Smooth muscle cell (in vitro differentiated cells): ENCODE data around the gene KIF16B. TPM values are rescaled to one million over a fixed set of nuclear protein-coding genes. Genes with fewer than 3 reads are reported as not detected.

Experiments used
- DNase-seq: peaks from one replicate; lab custom pipeline; 2025; ENCODE audit not compliant: unreplicated experiment; lab: John Stamatoyannopoulos, UW
- H2AFZ ChIP-seq: fragments of 200-600 bp; sonication (generic); 2 replicates; pipeline ENCODE4 v1.6.0; 2016; ENCODE audit warnings: antibody characterized with exemption, low read depth, mild to moderate bottlenecking
- H3F3A ChIP-seq: fragments of 200-600 bp; sonication (generic); 2 replicates; pipeline ENCODE4 v1.6.0; 2017; ENCODE audit warnings: antibody characterized with exemption, low read depth
- H3K27ac ChIP-seq: fragments of 200-600 bp; sonication (generic); 2 replicates; pipeline ENCODE4 v1.5.1; 2016; ENCODE audit warnings: low read depth, mild to moderate bottlenecking
- H3K27me3 ChIP-seq: fragments of 200-600 bp; sonication (generic); 2 replicates; pipeline ENCODE4 v1.6.1; 2016; ENCODE audit warnings: low read depth, mild to moderate bottlenecking
- H3K36me3 ChIP-seq: fragments of 200-600 bp; sonication (generic); 2 replicates; pipeline ENCODE4 v1.5.1; 2016; ENCODE audit warnings: low read depth
- H3K4me1 ChIP-seq: fragments of 200-600 bp; sonication (generic); 2 replicates; pipeline ENCODE4 v1.5.1; 2016; ENCODE audit warnings: low read depth
- H3K4me2 ChIP-seq: fragments of 200-600 bp; sonication (generic); 2 replicates; pipeline ENCODE4 v1.6.0; 2016; ENCODE audit warnings: mild to moderate bottlenecking
- H3K4me3 ChIP-seq: fragments of 200-600 bp; sonication (generic); 2 replicates; pipeline ENCODE4 v1.5.1; 2016; ENCODE audit warnings: mild to moderate bottlenecking
- H3K79me2 ChIP-seq: fragments of 200-600 bp; sonication (generic); 2 replicates; pipeline ENCODE4 v1.6.0; 2016; ENCODE audit warnings: low read depth, mild to moderate bottlenecking
- H3K9ac ChIP-seq: fragments of 200-600 bp; sonication (generic); 2 replicates; pipeline ENCODE4 v1.6.0; 2016; ENCODE audit warnings: low read depth
- H3K9me3 ChIP-seq: fragments of 200-600 bp; sonication (generic); replicated peaks from 2 replicates; pipeline ENCODE4 v1.5.1; 2016; ENCODE audit warnings: low read depth
- H4K20me1 ChIP-seq: fragments of 200-600 bp; sonication (generic); 2 replicates; pipeline ENCODE4 v1.6.0; 2016; ENCODE audit warnings: low read depth
- CTCF ChIP-seq: fragments of 200-600 bp; sonication (generic); IDR thresholded peaks from 2 replicates; pipeline ENCODE4 v1.5.1; 2017; ENCODE audit warnings: borderline replicate concordance, mild to moderate bottlenecking, antibody characterized with exemption; ENCODE audit not compliant: insufficient read depth, poor library complexity, severe bottlenecking
- WGBS: methylation state at CpG from one replicate; pipeline ENCODE4 v1.1.7; 2016; ENCODE audit warnings: low lambda C conversion rate; 5-methylcytosine and 5-hydroxymethylcytosine counted together
- polyA plus RNA-seq: library from polyadenylated mRNA; unstranded; fragments of >200 nt; fragmentation: Nextera tagmentation; extraction: Ambion mirVana; gene quantifications from 2 replicates; pipeline ENCODE4 v1.2.1, GENCODE V29; 2016
- total RNA-seq: library from RNA; depleted of rRNA; stranded (reverse); fragments of >200 nt; gene quantifications from 2 replicates; pipeline ENCODE4 v1.2.3, GENCODE V29; 2014

Gene KIF16B
- total and polyA plus RNA-seq, 2 experiments from 2014 or later = 3.6 to 12.9 TPM

GRCh38 chr20:16459019-16459700 is 114.1 kb downstream of the KIF16B start:
- no peak overlapping the region for H3K9ac ChIP-seq
- H2AFZ ChIP-seq = no peak overlapping the region
- H3K9me3 ChIP-seq = no peaks in the 10 kb centered on the region
- H3K4me2 ChIP-seq = peak overlapping the region; percentile 4
- H3K4me1 ChIP-seq = no peaks in the 10 kb centered on the region
- H3K27me3 ChIP-seq = no peaks in the 10 kb centered on the region
- no peak overlapping the region for H3K27ac ChIP-seq
- H4K20me1 ChIP-seq = no peaks in the 10 kb centered on the region
- no peaks in the 10 kb centered on the region for H3K36me3 ChIP-seq
- no peaks in the 10 kb centered on the region for H3K79me2 ChIP-seq
- 10% methylated on average over 1 of the region's 1 CpG for WGBS
- TF ChIP-seq CTCF = no peak
- H3K4me3 ChIP-seq = no peak overlapping the region
- no peak for DNase-seq
- H3F3A ChIP-seq = no peaks in the 10 kb centered on the region

GRCh38 chr20:16457514-16457913 is 115.7 kb downstream of the KIF16B start:
- H3K27me3 ChIP-seq = no peaks in the 10 kb centered on the region
- no peaks in the 10 kb centered on the region for H3K4me1 ChIP-seq
- H3K9ac ChIP-seq = no peak overlapping the region
- no peak overlapping the region for H3K4me2 ChIP-seq
- H4K20me1 ChIP-seq = no peaks in the 10 kb centered on the region
- DNase-seq = no peak
- no peaks in the 10 kb centered on the region for H3K36me3 ChIP-seq
- H3K27ac ChIP-seq = no peak overlapping the region
- no peak overlapping the region for H3K4me3 ChIP-seq
- no peaks in the 10 kb centered on the region for H3K79me2 ChIP-seq
- no peak for TF ChIP-seq CTCF
- H3K9me3 ChIP-seq = no peaks in the 10 kb centered on the region
- 89% methylated on average over 5 of the region's 5 CpGs for WGBS
- no peak overlapping the region for H2AFZ ChIP-seq
- H3F3A ChIP-seq = no peaks in the 10 kb centered on the region

- Histone ChIP-seq H3K4me2 (no peak overlapping the region), H3K4me3 (no peak overlapping the region), H3K4me1 (no peaks in the 10 kb centered on the region), H4K20me1 (no peaks in the 10 kb centered on the region), H3K27me3 (no peaks in the 10 kb centered on the region), H3K79me2 (no peaks in the 10 kb centered on the region), H2AFZ (no peak overlapping the region), H3K36me3 (no peaks in the 10 kb centered on the region), H3K27ac (no peak overlapping the region), H3K9ac (no peak overlapping the region), H3F3A (no peaks in the 10 kb centered on the region), H3K9me3 (no peaks in the 10 kb centered on the region)
- no peak for TF ChIP-seq CTCF
- 86% methylated on average over 1 of the region's 1 CpG for WGBS
- DNase-seq = no peak
Observed at GRCh38 chr20:16455324-16455723, 117.9 kb downstream of the KIF16B start.

GRCh38 chr20:16451982-16452381 is 121.3 kb downstream of the KIF16B start:
- H3K79me2 ChIP-seq = no peaks in the 10 kb centered on the region
- no peak overlapping the region for H3K4me2 ChIP-seq
- no peaks in the 10 kb centered on the region for H3K9me3 ChIP-seq
- no peaks in the 10 kb centered on the region for H3K27me3 ChIP-seq
- WGBS = 62% methylated on average over 1 of the region's 1 CpG
- no peak overlapping the region for H2AFZ ChIP-seq
- no peaks in the 10 kb centered on the region for H3K4me1 ChIP-seq
- no peak overlapping the region for H3K9ac ChIP-seq
- no peak overlapping the region for H3K4me3 ChIP-seq
- H3K27ac ChIP-seq = no peak overlapping the region
- no peaks in the 10 kb centered on the region for H3F3A ChIP-seq
- no peaks in the 10 kb centered on the region for H4K20me1 ChIP-seq
- TF ChIP-seq CTCF = no peak
- no peak for DNase-seq
- no peaks in the 10 kb centered on the region for H3K36me3 ChIP-seq
